Heart left ventricle (tissue), 16 donors: ENCODE results near the gene GBX2. TPM values are rescaled to one million over a fixed set of nuclear protein-coding genes. Genes with fewer than 3 reads are reported as not detected.

Experiments used
- ATAC-seq, 4 donors: fragments of 200-7000 bp; cut with Tn5 transposase; one replicate each; pipeline ENCODE4 v1.9.1; 2020 to 2022; ENCODE audit warnings: moderate library complexity in 4 of 4, mild to moderate bottlenecking in 3 of 4, moderate number of reproducible peaks in 1 of 4
- DNase-seq, 5 donors: peaks; one replicate each; pipeline ENCODE4 v3.0.0-alpha.2; 2020
- H3K27ac ChIP-seq, 12 donors: fragments of 200-600 bp; sonication (generic) in 4 of 12; one replicate each; pipeline versions ENCODE4 v1.5.0 to v1.8.0; 2016 to 2022; ENCODE audit warnings: mild to moderate bottlenecking in 2 of 12
- H3K27me3 ChIP-seq, 9 donors: fragments of 200-600 bp; sonication (generic) in 2 of 9; one replicate each; pipeline versions ENCODE4 v1.5.1 to v1.8.0; 2016 to 2022; ENCODE audit warnings: mild to moderate bottlenecking in 3 of 9
- H3K36me3 ChIP-seq, 9 donors: fragments of 200-600 bp; sonication (generic) in 2 of 9; one replicate each; pipeline versions ENCODE4 v1.5.0 to v1.8.0; 2018 to 2022; ENCODE audit warnings: mild to moderate bottlenecking in 2 of 9
- H3K4me1 ChIP-seq, 12 donors: fragments of 200-600 bp; sonication (generic) in 4 of 12; one replicate each; pipeline versions ENCODE4 v1.5.0 to v1.8.0; 2016 to 2022; ENCODE audit warnings: mild to moderate bottlenecking in 3 of 12
- H3K4me3 ChIP-seq, 12 donors: fragments of 200-600 bp; sonication (generic) in 4 of 12; one replicate each; pipeline versions ENCODE4 v1.5.0 to v1.8.0; 2017 to 2022; ENCODE audit warnings: mild to moderate bottlenecking in 9 of 12, moderate library complexity in 4 of 12
- H3K9me3 ChIP-seq, 12 donors: fragments of 200-600 bp; sonication (generic) in 4 of 12; one replicate each; pipeline versions ENCODE4 v1.5.0 to v1.8.0; 2016 to 2022; ENCODE audit warnings: mild to moderate bottlenecking in 1 of 12
- CTCF ChIP-seq, 12 donors: fragments of 200-600 bp; sonication (generic) in 4 of 12; IDR thresholded peaks; one replicate each; pipeline versions ENCODE4 v1.5.0 to v1.8.0; 2018 to 2022; ENCODE audit warnings: antibody characterized with exemption in 12 of 12, mild to moderate bottlenecking in 5 of 12
- POLR2A ChIP-seq, 2 donors: fragments of 450-650 bp; IDR thresholded peaks; one replicate each; pipeline ENCODE4 v1.6.1; 2017; ENCODE audit warnings: antibody characterized with exemption in 2 of 2, mild to moderate bottlenecking in 2 of 2, moderate library complexity in 2 of 2
- WGBS, 4 donors: extraction: QIAGEN DNeasy Blood & Tissue Kit in 2 of 4; methylation state at CpG; one replicate each; pipeline versions ENCODE4 v1.1.5 to v1.1.7; 2013 to 2018; 5-methylcytosine and 5-hydroxymethylcytosine counted together
- intact Hi-C, 10 donors: fragments of 100-400 bp; cut with DNase I; formaldehyde crosslinking; loops; one replicate each; pipeline versions ENCODE4 v1.11.1 to v1.14.2; 2022
- polyA plus RNA-seq, 2 donors: library from polyadenylated mRNA; stranded (reverse); fragments of 200-250 nt; gene quantifications; one replicate each; pipeline ENCODE4 v1.2.3, GENCODE V29; 2013
- total RNA-seq, 9 donors: library from RNA; depleted of rRNA in 2 of 9; stranded (reverse); fragments of >200 nt in 2 of 9; fragmentation: NEBNext Ultra II Directional in 3 of 9; extraction: Animal tissue kit (Norgen Biotek cat#: 25700) in 3 of 9; gene quantifications; one replicate each; pipeline versions ENCODE4 v1.1.0 to v1.2.4, GENCODE V29; 2016 to 2023
- donor health status: ischemic (EF 13 %, LVEDD 7.1; RV severe dilation, severe dysfunction).
- donor health status: healthy with polysubstance abuse.
- donor health status: DM: no; HTN: yes; CAD: no.
- donor health status: DM: no; HTN: no; CAD: no.
- donor health status: ischemic (EF 25% LVEDD 6.9; RV normal size, moderate dysfunction).
- donor health status: ischemic (EF 25% LVEDD 5.7; RV mildly dilated, moderate dysfunction).
- donor health status: healthy.
- donor health status: DM: yes; HTN: yes; CAD: no.
- donor health status: ischemic (EF 35%, LVEDD 5.7; RV mildly dilated, moderate dysfunction).
- donor health status: nonischemic (EF 11% LVEDD 7.7; RV severe dilation, severe dysfunction).
- donor health status: DM: yes; HTN: yes; CAD: no.
- donor health status: PGD.
- donor health status: ischemic (EF 29% LVEDD 5.4; RV normal size, mild dysfunction).
- donor health status: nonischemic (EF 23%, LVEDD 6.1; RV moderate dilation, normal function).

GBX2 gene
- total and polyA plus RNA-seq, 11 donors = 0.15 to 0.55 (median 0.17) TPM; not detected in 8

GRCh38 chr2:236159778-236160170 is 8.4 kb downstream of the GBX2 start:
- 10 to 12% (median 11%) methylated on average over 9 to 33 of the region's 33 CpGs for WGBS, 4 donors
- Histone ChIP-seq H3K9me3 (no peaks in the 10 kb centered on the region), H3K4me3 (no peak overlapping the region), H3K4me1 (peaks cover 5 to 27% (median 15%) of the 10 kb centered on the region in 12 donors), H3K36me3 (no peaks in the 10 kb centered on the region), H3K27me3 (peaks cover 19 to 81% (median 64%) of the 10 kb centered on the region in 9 donors), H3K27ac (no peak overlapping the region)
- ATAC-seq (no peak), DNase-seq (no peak)
- TF ChIP-seq CTCF (IDR thresholded peaks at IDR 0.05) = no peak
- TF ChIP-seq POLR2A (IDR thresholded peaks at IDR 0.05) = no peak
- intact Hi-C loops = no loop called here

DNA sequence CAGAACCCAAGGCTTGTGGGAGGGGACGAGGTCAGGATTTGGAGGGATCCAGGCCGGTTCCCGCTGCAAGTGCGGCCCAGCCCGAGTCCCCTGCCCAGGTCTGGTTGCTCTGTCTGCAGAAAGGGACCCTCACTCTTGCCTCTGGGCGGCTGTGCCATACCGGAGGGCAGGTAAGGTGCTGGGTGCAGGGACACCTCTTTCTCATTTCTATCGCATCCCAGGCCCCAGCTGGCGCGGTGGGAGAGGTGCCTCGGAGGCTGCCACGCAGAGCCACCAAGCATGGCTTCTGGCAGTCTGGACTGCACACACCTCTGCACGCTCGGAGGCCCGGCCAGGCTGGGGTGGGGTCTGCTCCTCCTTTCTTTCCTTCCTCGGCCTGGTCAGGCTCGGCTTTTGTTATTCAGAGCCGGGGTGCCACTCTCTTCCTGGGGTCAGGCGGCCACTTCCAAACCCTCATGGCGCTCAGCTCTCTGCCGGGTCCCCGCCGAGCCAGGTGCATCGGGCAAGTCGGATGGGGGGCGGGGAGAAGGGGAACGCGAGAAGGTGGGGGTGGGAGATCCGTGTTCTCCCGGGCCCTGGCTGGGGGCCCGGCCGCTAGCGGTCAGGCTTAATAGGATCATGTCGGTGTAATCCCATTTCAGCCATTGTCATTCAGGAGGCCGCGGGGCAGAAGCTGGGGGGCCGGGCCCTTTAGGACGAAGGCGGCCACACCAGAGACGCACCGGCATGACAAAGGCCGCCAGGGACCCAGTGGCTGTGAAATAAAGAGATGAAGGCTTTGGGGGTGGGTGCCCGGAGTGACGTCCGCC is 9.0 kb downstream of the GBX2 start:
- intact Hi-C loops = no loop called here
- peaks cover under 1 to 21% (median 10%) of the 10 kb centered on the region in 12 donors for H3K4me1 ChIP-seq
- no peaks in the 10 kb centered on the region for H3K36me3 ChIP-seq
- DNase-seq (no peak), ATAC-seq (no peak)
- TF ChIP-seq CTCF (IDR thresholded peaks at IDR 0.05) (no peak), POLR2A (IDR thresholded peaks at IDR 0.05) (no peak)
- no peaks in the 10 kb centered on the region for H3K9me3 ChIP-seq
- no peak overlapping the region for H3K27ac ChIP-seq
- H3K4me3 ChIP-seq = no peak overlapping the region
- 20 to 27% (median 23%) methylated on average over 37 to 45 of the region's 45 CpGs for WGBS, 4 donors
- peaks cover 13 to 75% (median 58%) of the 10 kb centered on the region in 9 donors for H3K27me3 ChIP-seq

- H3K27me3 ChIP-seq = peaks cover 12 to 62% (median 46%) of the 10 kb centered on the region in 9 donors
- intact Hi-C loops = no loop called here
- TF ChIP-seq CTCF (IDR thresholded peaks at IDR 0.05) (no peak), POLR2A (IDR thresholded peaks at IDR 0.05) (no peak)
These were observed 10.2 kb downstream of the GBX2 start for GRCh38 chr2:236157815-236158498.

DNA sequence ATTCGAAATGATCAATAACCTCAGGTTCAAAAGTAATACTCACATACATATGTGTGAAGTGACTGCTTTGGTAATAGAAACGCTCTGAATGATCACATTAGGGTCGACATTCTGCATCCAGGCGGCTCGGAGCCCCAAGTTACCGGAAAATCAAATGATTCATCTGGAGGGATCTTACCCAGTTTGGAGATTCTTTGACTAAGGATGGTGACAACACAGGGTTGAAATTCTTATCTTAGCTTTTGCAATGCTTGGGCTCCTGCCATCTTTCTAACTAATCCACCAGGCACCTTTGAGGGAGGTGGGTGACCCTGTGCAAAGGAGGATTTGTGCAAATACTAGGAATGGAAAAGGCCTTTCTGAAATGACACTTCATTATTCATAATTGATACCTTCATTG is 10.8 kb downstream of the GBX2 start:
- peaks cover 0 to 14% (median 5%) of the 10 kb centered on the region in 12 donors for H3K9me3 ChIP-seq
- peaks cover 0 to 8% (median 0%) of the 10 kb centered on the region in 12 donors for H3K4me1 ChIP-seq
- 93 to 95% (median 94%) methylated on average over 6 of the region's 6 CpGs for WGBS, 4 donors
- intact Hi-C loops = no loop called here
- H3K27me3 ChIP-seq = peaks cover 12 to 57% (median 40%) of the 10 kb centered on the region in 9 donors
- ATAC-seq (no peak), DNase-seq (no peak)
- TF ChIP-seq POLR2A (IDR thresholded peaks at IDR 0.05) (no peak), CTCF (IDR thresholded peaks at IDR 0.05) (no peak)
- no peak overlapping the region for H3K4me3 ChIP-seq
- no peaks in the 10 kb centered on the region for H3K36me3 ChIP-seq
- H3K27ac ChIP-seq = no peak overlapping the region

More at GRCh38 chr2:236157815-236158498, 10.2 kb downstream of the GBX2 start:
- Histone ChIP-seq H3K36me3 (no peaks in the 10 kb centered on the region), H3K4me1 (peaks cover 0 to 9% (median 0%) of the 10 kb centered on the region in 12 donors), H3K4me3 (no peak overlapping the region), H3K9me3 (peaks cover 0 to 8% (median 2%) of the 10 kb centered on the region in 12 donors), H3K27ac (no peak overlapping the region)
- ATAC-seq (no peak), DNase-seq (no peak)
- 90 to 94% (median 91%) methylated on average over 10 of the region's 10 CpGs for WGBS, 4 donors
